Eye (tissue), 1 donor: ENCODE data around the gene DENND6A.
"Not testable (repeated sequence)": the region's sequence is repeated elsewhere in the genome, so short reads cannot be mapped to it uniquely, and the experiment has no call there.

Source experiments
- DNase-seq: peaks from one replicate; pipeline ENCODE4 v3.0.0-alpha.2; 2015

The DENND6A gene

GRCh38 chr3:57624801-57625200, 68.1 kb downstream of the DENND6A start:
- DNase-seq: no peak

GRCh38 chr3:57622362-57622761, 70.5 kb downstream of the DENND6A start:
- DNase-seq: no peak

GRCh38 chr3:57617739-57618138, 75.1 kb downstream of the DENND6A start:
- DNase-seq: no peak

GRCh38 chr3:57616233-57616632, 76.6 kb downstream of the DENND6A start:
- no peak for DNase-seq

GRCh38 chr3:57611870-57612269, 81.0 kb downstream of the DENND6A start:
- DNase-seq: not testable (repeated sequence)

- DNase-seq: no peak
Measured at GRCh38 chr3:57605683-57606082, 87.2 kb downstream of the DENND6A start.

GRCh38 chr3:57604971-57605370, 87.9 kb downstream of the DENND6A start:
- no peak for DNase-seq

- DNase-seq: no peak
Measured at GRCh38 chr3:57600195-57600594, 92.7 kb downstream of the DENND6A start.

GRCh38 chr3:57598765-57599360, 94.0 kb downstream of the DENND6A start:
- no peak for DNase-seq

- DNase-seq: peak; percentile 99
Measured at GRCh38 chr3:57597127-57597923, 95.6 kb downstream of the DENND6A start, which contains the start of gene ARF4. Gene ARF4 (minus strand): TSS chr3:57597344. CDS start chr3:57597140, 204 bp downstream.

- no peak for DNase-seq
Measured at GRCh38 chr3:57596495-57597126, 96.3 kb downstream of the DENND6A start.

- DNase-seq: no peak
Measured at GRCh38 chr3:57594576-57594975, 98.3 kb downstream of the DENND6A start.

GRCh38 chr3:57594144-57594543, 98.7 kb downstream of the DENND6A start:
- DNase-seq: no peak

- no peak for DNase-seq
Measured at GRCh38 chr3:57592306-57592705, 100.6 kb downstream of the DENND6A start.

- no peak for DNase-seq
Measured at GRCh38 chr3:57587905-57588304, 105.0 kb downstream of the DENND6A start.

GRCh38 chr3:57586778-57587177, 106.1 kb downstream of the DENND6A start:
- DNase-seq: no peak

GRCh38 chr3:57583544-57583943, 109.3 kb downstream of the DENND6A start:
- no peak for DNase-seq

GRCh38 chr3:57582474-57583168, 110.3 kb downstream of the DENND6A start:
- no peak for DNase-seq

- no peak for DNase-seq
Measured at GRCh38 chr3:57577801-57578200, 115.1 kb downstream of the DENND6A start.

GRCh38 chr3:57575966-57576626, 116.8 kb downstream of the DENND6A start:
- DNase-seq: no peak
